ES-I3 (cell line): Measurements from ENCODE around the gene BPTF.
"Not testable (repeated sequence)": the region's sequence is repeated elsewhere in the genome, so short reads cannot be mapped to it uniquely, and the experiment has no call there.

Experiments used
- H3K36me3 ChIP-seq: 2 replicates; pipeline ENCODE4 v1.6.1; 2013; ENCODE audit warnings: mild to moderate bottlenecking, low read length, control low read depth, moderate library complexity; ENCODE audit not compliant: insufficient read depth
- H3K4me1 ChIP-seq: 2 replicates; pipeline ENCODE4 v1.6.1; 2013; ENCODE audit warnings: mild to moderate bottlenecking, control low read depth, low read length; ENCODE audit not compliant: insufficient read depth
- H3K9ac ChIP-seq: 2 replicates; pipeline ENCODE4 v1.6.1; 2013; ENCODE audit warnings: low read depth, mild to moderate bottlenecking, low read length, moderate library complexity
- H3K9me3 ChIP-seq: 2 replicates; pipeline ENCODE4 v1.6.1; 2013; ENCODE audit warnings: mild to moderate bottlenecking, low read length, moderate library complexity; ENCODE audit not compliant: control insufficient read depth, insufficient read depth

BPTF gene

GRCh38 chr17:68013385-68013784, 188.1 kb downstream of the BPTF start:
- Histone ChIP-seq H3K4me1 (no peaks in the 10 kb centered on the region; the same call in 1 of the 2 replicates), H3K9me3 (no peaks in the 10 kb centered on the region), H3K9ac (no peak overlapping the region), H3K36me3 (no peaks in the 10 kb centered on the region)

DNA sequence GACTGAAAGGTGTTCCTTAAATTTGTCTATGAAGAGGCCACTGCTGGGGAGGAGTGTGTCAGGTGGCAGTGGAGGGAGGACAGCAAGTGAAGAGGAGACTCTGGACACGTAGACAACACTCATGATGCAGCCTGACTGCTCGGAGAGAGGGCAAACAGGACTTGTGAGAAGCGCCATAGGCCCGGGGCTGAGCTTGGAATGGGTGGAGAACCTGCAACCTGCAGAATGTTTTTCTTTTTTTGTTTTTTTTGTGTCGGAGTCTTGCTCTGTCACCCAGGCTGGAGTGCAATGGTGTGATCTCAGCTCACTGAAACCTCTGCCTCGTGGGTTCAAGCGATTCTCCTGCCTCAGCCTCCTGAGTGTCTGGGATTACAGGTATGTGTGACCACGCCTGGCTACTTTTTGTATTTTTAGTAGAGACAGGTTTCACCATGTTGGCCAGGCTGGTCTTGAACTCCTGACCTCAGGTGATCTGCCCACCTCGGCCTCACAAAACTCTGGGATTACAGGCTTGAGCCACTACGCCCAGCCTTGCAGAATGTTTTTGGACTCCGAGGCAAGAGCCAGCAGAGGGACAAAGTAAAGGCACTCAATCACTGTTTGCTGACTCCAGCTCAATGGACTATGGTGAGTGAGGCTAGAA, 189.9 kb downstream of the BPTF start:
- Histone ChIP-seq H3K9ac (no peak overlapping the region), H3K4me1 (no peaks in the 10 kb centered on the region; the same call in 1 of the 2 replicates), H3K36me3 (no peaks in the 10 kb centered on the region), H3K9me3 (no peaks in the 10 kb centered on the region)

DNA sequence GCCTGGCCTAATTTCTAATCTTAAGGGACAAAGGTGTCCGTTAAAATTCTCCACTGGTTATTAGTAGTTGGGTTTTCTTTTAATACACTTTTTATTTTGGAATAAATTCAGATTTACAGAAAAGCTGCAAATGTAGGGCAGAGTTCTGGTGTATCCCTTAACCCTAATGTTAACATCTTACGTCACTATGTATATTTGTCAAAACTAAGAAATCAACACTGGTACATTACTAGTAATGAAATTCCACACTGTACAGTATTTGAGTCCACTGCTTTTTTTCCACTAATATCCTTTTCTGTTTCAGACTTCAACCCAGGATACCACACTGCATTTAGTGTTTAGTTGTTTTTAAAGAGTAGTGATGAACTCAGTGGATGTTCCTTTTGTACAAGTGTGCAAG, 191.5 kb downstream of the BPTF start:
- H3K36me3 ChIP-seq = no peaks in the 10 kb centered on the region
- H3K9ac ChIP-seq = no peak overlapping the region
- no peaks in the 10 kb centered on the region for H3K9me3 ChIP-seq
- H3K4me1 ChIP-seq = no peaks in the 10 kb centered on the region; the same call in 1 of the 2 replicates

GRCh38 chr17:68018493-68018892, 193.2 kb downstream of the BPTF start:
- H3K9ac ChIP-seq, H3K36me3 ChIP-seq, H3K4me1 ChIP-seq, H3K9me3 ChIP-seq: not testable (repeated sequence)

GRCh38 chr17:68019336-68019674, 194.0 kb downstream of the BPTF start:
- Histone ChIP-seq H3K9me3 (no peaks in the 10 kb centered on the region), H3K9ac (peak overlapping the region; percentile 10; the same call in 1 of the 2 replicates), H3K4me1 (no peaks in the 10 kb centered on the region; the same call in 1 of the 2 replicates), H3K36me3 (no peaks in the 10 kb centered on the region)

- H3K9ac ChIP-seq = peak overlapping the region; percentile 80
- H3K36me3 ChIP-seq = no peaks in the 10 kb centered on the region
- H3K4me1 ChIP-seq = no peaks in the 10 kb centered on the region; the same call in 1 of the 2 replicates
- H3K9me3 ChIP-seq = no peaks in the 10 kb centered on the region
These were observed 194.5 kb downstream of the BPTF start for GRCh38 chr17:68019675-68020408.

- peak overlapping the region; percentile 80 for H3K9ac ChIP-seq
- H3K9me3 ChIP-seq = no peaks in the 10 kb centered on the region
- no peaks in the 10 kb centered on the region; the same call in 1 of the 2 replicates for H3K4me1 ChIP-seq
- H3K36me3 ChIP-seq = no peaks in the 10 kb centered on the region
These were observed 195.1 kb downstream of the BPTF start for GRCh38 chr17:68020409-68020756.

DNA sequence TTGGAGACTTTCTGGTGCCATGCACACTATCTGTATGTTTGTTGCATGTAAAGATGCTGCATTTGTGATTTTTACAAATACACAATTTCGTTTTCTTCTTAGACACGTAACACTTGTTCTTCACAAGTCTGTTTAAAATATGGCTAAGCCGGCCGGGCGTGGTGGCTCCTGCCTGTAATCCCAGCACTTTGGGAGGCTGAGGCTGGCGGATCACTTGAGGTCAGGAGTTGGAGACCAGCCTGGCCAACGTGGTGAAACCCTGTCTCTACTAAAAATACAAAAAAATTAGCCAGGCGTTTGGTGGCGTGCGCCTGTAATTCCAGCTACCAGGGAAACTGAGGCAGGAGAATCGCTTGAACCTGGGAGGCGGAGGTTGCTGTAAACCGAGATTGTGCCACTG, 195.5 kb downstream of the BPTF start:
- H3K9ac ChIP-seq = peak overlapping the region; percentile 80
- H3K36me3 ChIP-seq, H3K9me3 ChIP-seq, H3K4me1 ChIP-seq: not testable (repeated sequence)

- H3K36me3 ChIP-seq = no peaks in the 10 kb centered on the region
- H3K9me3 ChIP-seq = no peaks in the 10 kb centered on the region
- H3K4me1 ChIP-seq = no peaks in the 10 kb centered on the region
- no peak overlapping the region for H3K9ac ChIP-seq
These were observed 196.7 kb downstream of the BPTF start for GRCh38 chr17:68021963-68022362.

GRCh38 chr17:68022547-68022946, 197.2 kb downstream of the BPTF start:
- H3K4me1 ChIP-seq, H3K36me3 ChIP-seq, H3K9me3 ChIP-seq: not testable (repeated sequence)

GRCh38 chr17:68029512-68030215, 204.4 kb downstream of the BPTF start:
- Histone ChIP-seq H3K9ac (no peak overlapping the region), H3K36me3 (no peaks in the 10 kb centered on the region), H3K4me1 (peaks cover 13% of the 10 kb centered on the region), H3K9me3 (no peaks in the 10 kb centered on the region)

More at GRCh38 chr17:68022547-68022946, 197.2 kb downstream of the BPTF start:
- H3K9ac ChIP-seq = not testable (repeated sequence)
